GM12878 (cell line): ENCODE results near the gene FCRLA. TPM values are rescaled to one million over a fixed set of nuclear protein-coding genes. Genes with fewer than 3 reads are reported as not detected.

ENCODE experiments used
- ATAC-seq: fragments of 200-7000 bp; cut with Tn5 transposase; 3 replicates; pipeline ENCODE4 v1.9.1; 2020; ENCODE audit warnings: mild to moderate bottlenecking, moderate library complexity
- BruUV-seq: library from RNA; stranded (reverse); fragments of 400-500 nt; replicated peaks from 2 replicates; lab custom pipeline; 2021; lab: Mats Ljungman, UMichigan
- CTCF ChIA-PET: fragments of 300-600 bp; sonication (Branson Sonifier 250); formaldehyde crosslinking; extraction: SDS; loops from one replicate; lab custom pipeline; 2021; ENCODE audit warnings: inconsistent platforms; lab: Yijun Ruan, JAX
- POLR2A ChIA-PET: fragments of 350-600 bp; formaldehyde crosslinking; extraction: SDS; loops from one replicate; lab custom pipeline; 2021; ENCODE audit warnings: inconsistent platforms; lab: Charles Lee
- RAD21 ChIA-PET: fragments of 300-600 bp; sonication (Branson Sonifier 250); formaldehyde crosslinking; loops from one replicate; lab custom pipeline; 2023; ENCODE audit warnings: antibody characterized with exemption; ENCODE audit not compliant: unreplicated experiment; lab: Charles Lee
- SMC1A ChIA-PET: fragments of 300-600 bp; sonication (Branson Sonifier 250); formaldehyde crosslinking; loops from one replicate; lab custom pipeline; 2023; ENCODE audit not compliant: unreplicated experiment, uncharacterized antibody; lab: Charles Lee
- DNase-seq: peaks from one replicate; pipeline ENCODE4 v3.0.0-alpha.2; 2011; ENCODE audit warnings: low read depth, low spot score
- FAIRE-seq: peaks from 3 replicates; lab custom pipeline; 2011; peaks lifted over from hg19 to GRCh38; lab: Jason Lieb, UNC
- H2AFZ ChIP-seq: 2 replicates; pipeline ENCODE4 v1.6.0; 2011; ENCODE audit warnings: low read depth, low read length, control low read depth; ENCODE audit not compliant: control insufficient read depth
- H3K27ac ChIP-seq: 2 replicates; pipeline ENCODE4 v1.5.1; 2011; ENCODE audit warnings: control low read depth; ENCODE audit not compliant: control insufficient read depth, insufficient read depth
- H3K27me3 ChIP-seq, 2 experiments: replicated peaks in 1 of 2; 2 replicates each; pipeline versions ENCODE4 v1.6.0 to v1.6.1; 2011; ENCODE audit warnings: low read length in 1 of 2; ENCODE audit not compliant: control insufficient read depth in 2 of 2, insufficient read depth in 2 of 2
- H3K36me3 ChIP-seq, 2 experiments: 2 replicates each; pipeline ENCODE4 v1.5.1; 2011; ENCODE audit warnings: low read length in 1 of 2; ENCODE audit not compliant: control insufficient read depth in 2 of 2, insufficient read depth in 2 of 2
- H3K4me1 ChIP-seq: 2 replicates; pipeline ENCODE4 v1.6.1; 2011; ENCODE audit warnings: mild to moderate bottlenecking, low read length, moderate library complexity, mixed read lengths; ENCODE audit not compliant: control insufficient read depth, insufficient read depth
- H3K4me2 ChIP-seq: 2 replicates; pipeline ENCODE4 v1.6.0; 2011; ENCODE audit warnings: control low read depth; ENCODE audit not compliant: control insufficient read depth, insufficient read depth
- H3K4me3 ChIP-seq: fragments of 200-600 bp; sonication (generic); 2 replicates; pipeline ENCODE4 v1.5.1; 2016
- H3K79me2 ChIP-seq: 2 replicates; pipeline ENCODE4 v1.6.0; 2011; ENCODE audit warnings: low read length; ENCODE audit not compliant: control insufficient read depth, insufficient read depth
- H3K9ac ChIP-seq: 2 replicates; pipeline ENCODE4 v1.8.0; 2011; ENCODE audit warnings: low read length, control low read depth, mixed read lengths; ENCODE audit not compliant: control insufficient read depth, insufficient read depth
- H3K9me3 ChIP-seq: replicated peaks from 3 replicates; pipeline ENCODE4 v1.5.1; 2011; ENCODE audit warnings: mild to moderate bottlenecking, low read length; ENCODE audit not compliant: control insufficient read depth, insufficient read depth
- H4K20me1 ChIP-seq: 2 replicates; pipeline ENCODE4 v1.6.0; 2011; ENCODE audit not compliant: control insufficient read depth, insufficient read depth
- CHD4 ChIP-seq: fragments of 200-600 bp; sonication (generic); IDR thresholded peaks from 2 replicates; pipeline ENCODE4 v1.6.1; 2016; ENCODE audit warnings: mild to moderate bottlenecking
- LARP7 ChIP-seq: fragments of 450-650 bp; IDR thresholded peaks from 2 replicates; pipeline ENCODE4 v1.6.1; 2017; ENCODE audit warnings: mild to moderate bottlenecking
- MXI1 ChIP-seq: fragments of 150-350 bp; IDR thresholded peaks from 2 replicates; pipeline ENCODE4 v1.6.1; 2011; ENCODE audit warnings: low read depth, mild to moderate bottlenecking, inconsistent platforms, low read length, improper control_type of control experiment
- MYB ChIP-seq: fragments of 150-350 bp; IDR thresholded peaks from 2 replicates; pipeline ENCODE4 v1.6.1; 2014; ENCODE audit warnings: mild to moderate bottlenecking, low read depth, low read length, borderline replicate concordance
- POLR2A ChIP-seq: IDR thresholded peaks from 2 replicates; pipeline ENCODE4 v1.6.1; 2011; ENCODE audit warnings: low read depth, mild to moderate bottlenecking, low read length
- SPI1 ChIP-seq: IDR thresholded peaks from 2 replicates; pipeline ENCODE4 v1.6.1; 2011; ENCODE audit warnings: low read depth, mild to moderate bottlenecking, low read length, moderate library complexity, borderline replicate concordance; ENCODE audit not compliant: insufficient read depth
- WGBS: methylation state at CpG from one replicate; pipeline ENCODE4 v1.1.6; 2016; ENCODE audit warnings: low lambda C conversion rate; ENCODE audit not compliant: insufficient replicate concordance, insufficient coverage; ENCODE audit errors: missing lambda C conversion rate; 5-methylcytosine and 5-hydroxymethylcytosine counted together
- in situ Hi-C: fragments of 300-500 bp; cut with MboI; formaldehyde crosslinking; loops from 9 replicates; pipeline ENCODE4 v1.14.3; 2018; ENCODE audit warnings: mixed read lengths
- intact Hi-C: fragments of 100-400 bp; cut with micrococcal nuclease; formaldehyde crosslinking; loops from one replicate; pipeline ENCODE4 v1.14.2; 2022; ENCODE audit not compliant: unreplicated experiment
- polyA plus RNA-seq, 11 experiments: library from polyadenylated mRNA; depleted of rRNA in 4 of 11; unstranded in 6 of 11; stranded (reverse) in 5 of 11; fragments of >200 nt; fragmentation: Nextera tagmentation in 4 of 11; fragmentation: Illumina TruSeq in 1 of 11; extraction: Ambion mirVana in 4 of 11; extraction: Trizol in 1 of 11; gene quantifications; 1 replicate in 1 of 11; 2 replicates in 10 of 11; pipeline versions ENCODE4 v1.2.1 to v1.2.3, GENCODE V29; 2011 to 2016; ENCODE audit warnings: inconsistent platforms in 2 of 11, missing spikeins in 2 of 11, low read depth in 1 of 11
- total RNA-seq, 4 experiments: library from RNA; depleted of rRNA in 3 of 4; stranded (reverse); fragments of >200 nt in 3 of 4; fragmentation: Illumina TruSeq in 1 of 4; extraction: Trizol in 1 of 4; gene quantifications; 2 replicates each; pipeline versions ENCODE4 v1.2.1 to v1.2.3, GENCODE V29; 2013 to 2021
- TF ChIP-seq, protein P1 (sequence below): IDR thresholded peaks from 2 replicates; pipeline ENCODE4 v1.6.1; 2011; ENCODE audit warnings: mild to moderate bottlenecking, low read depth, low read length, moderate library complexity; ENCODE audit not compliant: insufficient replicate concordance

FCRLA gene
- total and polyA plus RNA-seq, 10 of the 15 experiments (the other 5 are each of a cell fraction or from before 2014, with no cell fraction given): 130 to 714 (median 374) TPM

DNA sequence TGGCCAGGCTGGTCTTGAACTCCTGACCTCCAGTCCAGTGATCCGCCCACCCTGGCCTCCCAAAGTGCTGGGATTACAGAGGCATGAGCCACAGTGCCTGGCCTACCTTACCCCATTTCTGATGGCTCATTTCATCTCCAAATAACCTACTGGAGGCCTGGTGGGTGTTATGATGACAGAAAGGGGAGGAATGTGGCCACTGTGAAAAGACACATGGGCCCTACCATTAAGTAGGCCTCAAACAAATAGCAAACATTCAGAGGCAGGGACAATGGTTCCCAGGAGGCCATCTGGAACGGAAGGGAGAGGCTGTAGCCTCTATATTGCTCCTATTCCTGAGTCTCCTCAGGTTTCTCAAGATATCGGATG is 932 bp upstream of the FCRLA start:
- SMC1A ChIA-PET: interaction anchor here (1.2 to 5.1 kb wide), 5 partner anchors 11 to 33 kb away, joined by 3 to 61 read pairs (median 45); no protein-coding TSS in a partner anchor
- peak overlapping the region; percentile 85 for H3K27ac ChIP-seq
- FAIRE-seq (no peak), DNase-seq (no peak), ATAC-seq (peak; percentile 7; the same call in 2 of the 3 replicates)
- RAD21 ChIA-PET: interaction anchor here (1.7 to 4.7 kb wide), 4 partner anchors 9 to 31 kb away, joined by 5 to 74 read pairs (median 22); no protein-coding TSS in a partner anchor
- H3K4me2 ChIP-seq: peak overlapping the region; percentile 94
- BruUV-seq: no TSS peak
- peaks cover 6 to 7% of the 10 kb centered on the region in 2 experiments for H3K36me3 ChIP-seq
- H4K20me1 ChIP-seq: no peaks in the 10 kb centered on the region
- H3K79me2 ChIP-seq: peaks cover 41% of the 10 kb centered on the region
- WGBS: 14% methylated on average over 3 of the region's 3 CpGs
- peak overlapping the region; percentile 81 for H3K4me3 ChIP-seq
- H2AFZ ChIP-seq: peak overlapping the region; percentile 69
- CTCF ChIA-PET: interaction anchor here (0.6 to 5.0 kb wide), 6 partner anchors 11 to 222 kb away, joined by 3 to 75 read pairs (median 6); no protein-coding TSS in a partner anchor
- H3K4me1 ChIP-seq: peaks cover 28% of the 10 kb centered on the region
- in situ Hi-C loops (no loop called here), intact Hi-C loops (loop anchor here (2.0 kb wide), 2 partner anchors 21 to 33 kb away; no protein-coding TSS in a partner anchor)
- POLR2A ChIA-PET: interaction anchor here (2.8 to 3.1 kb wide), 2 partner anchors 23 to 31 kb away, joined by 16 to 23 read pairs; no protein-coding TSS in a partner anchor
- H3K27me3 ChIP-seq: no peaks in the 10 kb centered on the region
- no peaks in the 10 kb centered on the region for H3K9me3 ChIP-seq
- TF ChIP-seq CHD4: peak; percentile 66; the same call in 1 of the 2 replicates
- TF ChIP-seq MYB: no peak
- H3K9ac ChIP-seq: peak overlapping the region; percentile 90; the same call in 1 of the 2 replicates

DNA sequence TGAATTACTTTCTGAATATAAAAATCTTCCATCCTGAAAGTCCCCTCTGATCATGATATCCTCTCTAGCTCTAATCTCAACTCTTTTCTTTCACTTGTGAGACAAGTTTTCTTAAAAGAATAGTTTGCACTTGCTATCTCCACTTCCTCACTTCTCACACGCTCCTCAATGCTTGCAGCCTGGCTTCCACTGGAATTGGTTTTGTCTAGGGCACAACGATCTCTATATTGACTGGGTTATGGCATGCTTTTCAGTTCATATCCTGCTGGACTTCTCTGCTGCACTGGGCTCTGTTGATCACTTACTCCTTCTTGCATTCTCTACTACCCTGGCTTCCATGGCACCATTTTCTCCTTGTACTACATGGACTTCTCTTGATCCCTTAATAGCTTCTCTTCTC is 474 bp downstream of the FCRLA start:
- FAIRE-seq (no peak), ATAC-seq (peak; percentile 4), DNase-seq (no peak)
- Histone ChIP-seq H3K9me3 (no peaks in the 10 kb centered on the region), H2AFZ (no peak overlapping the region), H3K4me2 (peak overlapping the region; percentile 94), H4K20me1 (no peaks in the 10 kb centered on the region), H3K79me2 (peaks cover 43% of the 10 kb centered on the region), H3K9ac (peak overlapping the region; percentile 90), H3K27ac (peak overlapping the region; percentile 85), H3K4me3 (peak overlapping the region; percentile 81), H3K36me3 (peaks cover 10 to 15% of the 10 kb centered on the region in 2 experiments), H3K27me3 (no peaks in the 10 kb centered on the region), H3K4me1 (peaks cover 33% of the 10 kb centered on the region)
- intact Hi-C loops (loop anchor here (2.0 kb wide), 2 partner anchors 19 to 31 kb away; no protein-coding TSS in a partner anchor), in situ Hi-C loops (no loop called here)
- TF ChIP-seq LARP7 (no peak), MXI1 (no peak), POLR2A (no peak), SPI1 (peak; percentile 60; the same call in 1 of the 2 replicates)
- TF ChIP-seq, protein P1, sequence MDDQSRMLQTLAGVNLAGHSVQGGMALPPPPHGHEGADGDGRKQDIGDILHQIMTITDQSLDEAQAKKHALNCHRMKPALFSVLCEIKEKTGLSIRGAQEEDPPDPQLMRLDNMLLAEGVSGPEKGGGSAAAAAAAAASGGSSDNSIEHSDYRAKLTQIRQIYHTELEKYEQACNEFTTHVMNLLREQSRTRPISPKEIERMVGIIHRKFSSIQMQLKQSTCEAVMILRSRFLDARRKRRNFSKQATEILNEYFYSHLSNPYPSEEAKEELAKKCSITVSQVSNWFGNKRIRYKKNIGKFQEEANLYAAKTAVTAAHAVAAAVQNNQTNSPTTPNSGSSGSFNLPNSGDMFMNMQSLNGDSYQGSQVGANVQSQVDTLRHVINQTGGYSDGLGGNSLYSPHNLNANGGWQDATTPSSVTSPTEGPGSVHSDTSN: no peak
- ChIA-PET CTCF (interaction anchor here (0.6 to 5.0 kb wide), 12 partner anchors 8 to 269 kb away, joined by 3 to 75 read pairs (median 4); no protein-coding TSS in a partner anchor), SMC1A (interaction anchor here (0.7 to 5.1 kb wide), 11 partner anchors 9 to 176 kb away, joined by 3 to 61 read pairs (median 4); no protein-coding TSS in a partner anchor), POLR2A (interaction anchor here (0.8 to 3.1 kb wide), 5 partner anchors 8 to 71 kb away, joined by 3 to 23 read pairs (median 16); no protein-coding TSS in a partner anchor), RAD21 (interaction anchor here (1.1 to 4.7 kb wide), 10 partner anchors 8 to 42 kb away, joined by 3 to 74 read pairs (median 6); partner anchors contain the start of gene DUSP12)
- WGBS: 0% methylated on average over 2 of the region's 2 CpGs
- TSS peak; percentile 85 for BruUV-seq
